Activated T-cell treated with anti-CD3 and anti-CD28 coated beads, Interleukin-2, amount 50 U/mL, for 24 hours (primary cell): ENCODE results near the gene IDI1.
A peak's percentile ranks its signal among the peaks of the same experiment; 100 is the strongest.

Source experiments
- DNase-seq: peaks from one replicate; pipeline ENCODE4 v3.0.0-alpha.2; 2020
- H3K27ac Mint-ChIP-seq: 2 replicates; pipeline ENCODE4 v1.8.0; 2020; ENCODE audit warnings: mild to moderate bottlenecking, mixed read lengths
- H3K27me3 Mint-ChIP-seq: 2 replicates; pipeline ENCODE4 v1.8.0; 2020; ENCODE audit warnings: mixed read lengths
- H3K36me3 Mint-ChIP-seq: 2 replicates; pipeline ENCODE4 v1.8.0; 2020; ENCODE audit warnings: low read depth, mixed read lengths
- H3K4me1 Mint-ChIP-seq: 2 replicates; pipeline ENCODE4 v1.8.0; 2020; ENCODE audit warnings: low read depth, mixed read lengths
- H3K4me3 Mint-ChIP-seq: 2 replicates; pipeline ENCODE4 v1.8.0; 2020; ENCODE audit warnings: mild to moderate bottlenecking, moderate library complexity, mixed read lengths
- H3K9me3 Mint-ChIP-seq: 2 replicates; pipeline ENCODE4 v1.8.0; 2020; ENCODE audit warnings: mixed read lengths

The IDI1 gene

DNA sequence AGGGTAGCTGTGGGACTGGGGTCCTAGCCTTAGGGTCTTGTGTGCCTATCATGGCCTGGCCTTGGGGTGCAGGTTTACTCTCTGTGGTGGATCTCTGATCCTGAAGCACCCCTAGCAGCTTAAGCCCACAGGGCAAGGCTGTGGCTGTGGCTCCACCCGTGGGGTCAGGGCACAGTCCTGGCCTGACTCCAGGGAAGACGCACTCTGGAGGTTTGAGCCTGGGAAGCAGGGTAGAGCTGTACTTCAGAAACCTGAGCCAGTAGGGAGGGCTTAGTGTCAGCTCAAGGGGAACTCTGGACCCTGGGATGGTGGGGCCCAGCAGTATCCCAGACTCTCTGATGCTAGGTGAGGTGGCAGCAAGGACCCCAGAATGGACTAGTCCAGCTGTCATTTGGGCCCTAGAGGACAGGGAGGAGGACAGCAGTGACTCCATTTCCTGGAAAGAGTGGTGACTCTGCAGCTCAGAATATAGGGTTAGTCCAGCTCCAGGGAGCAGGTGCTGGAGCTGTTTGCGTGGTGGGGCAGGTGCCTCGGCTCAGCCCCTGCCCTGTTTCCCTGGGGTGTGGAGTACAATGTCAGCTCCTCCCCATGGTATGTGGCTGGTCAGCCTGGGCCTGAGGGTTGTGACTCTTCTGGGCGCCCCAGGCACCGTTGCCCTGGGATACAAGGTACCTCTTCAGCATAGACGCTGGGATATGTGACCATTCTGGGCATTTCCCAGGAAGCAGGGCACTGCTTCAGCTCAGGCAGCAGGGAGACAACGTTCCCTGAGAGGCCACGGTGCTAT lies 44.8 kb downstream of the IDI1 start:
- no peaks in the 10 kb centered on the region for H3K27me3 Mint-ChIP-seq
- H3K4me3 Mint-ChIP-seq = no peak overlapping the region
- H3K36me3 Mint-ChIP-seq = peaks cover 99% of the 10 kb centered on the region
- no peaks in the 10 kb centered on the region for H3K9me3 Mint-ChIP-seq
- peaks cover 13% of the 10 kb centered on the region for H3K4me1 Mint-ChIP-seq
- no peak for DNase-seq
- no peak overlapping the region for H3K27ac Mint-ChIP-seq

DNA sequence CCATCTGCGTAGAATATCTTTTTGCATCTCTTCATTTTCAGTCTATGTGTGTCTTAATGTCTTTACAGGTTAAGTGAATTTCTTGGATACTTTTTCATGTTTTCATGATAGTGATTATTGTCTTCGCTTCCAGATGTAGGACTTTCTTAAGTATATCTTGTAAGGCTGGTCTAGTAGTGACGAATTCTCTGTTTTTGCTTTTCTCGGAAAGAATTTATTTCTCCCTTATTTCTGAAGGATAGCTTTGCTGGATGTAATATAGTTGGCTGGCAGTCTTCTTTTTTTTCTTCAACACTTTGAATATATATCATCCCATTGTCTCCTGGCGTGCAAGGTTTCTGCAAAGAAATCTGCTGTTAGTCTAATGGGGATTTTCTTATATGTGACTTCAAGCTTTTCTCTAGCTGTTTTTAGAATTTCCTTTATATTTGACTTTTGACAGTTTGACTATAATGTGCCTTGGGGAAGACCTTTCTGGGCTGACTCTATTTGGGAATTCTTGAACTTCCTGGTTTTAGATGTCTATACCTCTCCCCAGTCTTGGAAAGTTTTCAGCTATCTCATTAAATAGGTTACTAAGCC lies 46.4 kb downstream of the IDI1 start:
- DNase-seq = no peak
- Mint-ChIP-seq H3K4me3 (no peak overlapping the region), H3K4me1 (peaks cover 16% of the 10 kb centered on the region), H3K27me3 (no peaks in the 10 kb centered on the region), H3K27ac (no peak overlapping the region), H3K9me3 (no peaks in the 10 kb centered on the region), H3K36me3 (peaks cover 98% of the 10 kb centered on the region)

DNA sequence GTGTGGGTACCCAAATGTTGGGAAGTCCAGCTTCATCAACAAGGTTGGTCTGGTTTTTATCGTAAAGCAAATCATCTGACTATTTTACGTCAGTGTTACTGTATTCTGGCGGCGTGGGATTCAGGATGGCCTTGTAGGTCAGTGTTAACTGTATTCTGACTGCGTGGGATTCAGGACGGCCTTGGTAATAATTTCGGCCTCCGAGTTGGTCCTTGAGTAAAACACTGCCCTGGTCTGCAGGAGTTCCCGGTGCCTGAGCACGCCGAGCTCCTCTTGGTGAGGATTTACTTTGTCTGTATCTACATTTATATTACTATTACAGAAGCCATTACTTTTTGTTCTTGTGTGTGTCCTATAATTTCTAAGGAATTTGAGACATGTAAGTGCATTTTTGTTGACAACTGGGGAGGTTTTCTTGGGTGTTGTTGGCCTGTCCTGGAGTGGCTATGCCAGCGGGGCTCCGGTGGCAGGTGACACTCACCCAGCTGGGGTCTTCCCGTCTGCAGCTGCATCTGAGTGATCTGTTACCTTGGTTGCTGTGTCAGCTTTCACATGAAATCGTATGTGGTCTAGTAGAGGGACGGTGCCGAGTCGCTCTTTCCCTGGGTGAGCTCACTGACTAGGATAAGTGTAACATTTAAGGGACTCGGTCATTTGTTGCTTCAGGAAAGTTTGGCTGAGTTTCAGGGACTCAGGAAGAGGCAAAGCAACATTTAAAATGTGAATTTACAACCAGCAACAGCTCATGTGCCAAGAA lies 51.5 kb downstream of the IDI1 start:
- Mint-ChIP-seq H3K27me3 (no peaks in the 10 kb centered on the region), H3K4me3 (no peak overlapping the region), H3K4me1 (peaks cover 25% of the 10 kb centered on the region), H3K27ac (peak overlapping the region; percentile 19), H3K9me3 (no peaks in the 10 kb centered on the region), H3K36me3 (peaks cover 97% of the 10 kb centered on the region)
- DNase-seq = no peak

DNA sequence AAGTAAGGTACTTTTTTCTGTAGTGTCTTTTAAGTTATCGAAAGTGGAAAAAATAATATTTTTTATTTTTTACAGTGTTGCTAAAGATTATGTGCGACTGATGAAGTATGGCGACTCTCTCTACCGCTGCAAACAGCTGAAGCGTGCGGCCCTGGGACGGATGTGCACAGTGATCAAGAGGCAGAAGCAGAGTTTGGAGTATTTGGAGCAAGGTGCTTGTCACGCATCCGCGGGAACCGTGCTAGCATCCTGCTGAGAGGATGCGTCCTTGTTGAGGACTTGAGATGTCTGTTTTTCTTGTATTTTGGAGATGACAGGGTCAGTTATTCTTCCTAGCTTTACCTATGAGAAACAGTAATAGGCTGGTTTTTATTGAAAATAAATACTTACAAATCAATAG lies 52.9 kb downstream of the IDI1 start:
- H3K27ac Mint-ChIP-seq = no peak overlapping the region
- peaks cover 94% of the 10 kb centered on the region for H3K36me3 Mint-ChIP-seq
- H3K9me3 Mint-ChIP-seq = no peaks in the 10 kb centered on the region

DNA sequence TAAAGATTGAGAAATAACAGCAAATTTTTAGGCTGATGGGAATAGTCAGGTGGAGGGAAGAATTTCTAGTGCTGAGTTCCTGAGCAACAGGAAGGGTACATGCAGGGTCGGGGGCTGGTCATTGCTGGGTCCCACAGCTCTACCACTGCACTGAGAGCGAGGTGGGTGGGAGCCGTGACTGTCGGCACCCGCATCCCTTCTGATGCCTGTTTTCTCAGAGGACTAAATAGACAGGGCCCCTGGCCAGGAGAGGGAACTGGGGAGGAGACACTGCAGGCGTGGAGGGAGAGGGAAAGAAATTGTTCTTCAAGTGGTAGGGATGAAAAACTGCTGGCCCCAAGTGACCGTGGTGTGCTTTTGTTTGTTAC lies 53.4 kb downstream of the IDI1 start:
- H3K27me3 Mint-ChIP-seq = no peaks in the 10 kb centered on the region
- peaks cover 24% of the 10 kb centered on the region for H3K4me1 Mint-ChIP-seq
- H3K9me3 Mint-ChIP-seq = no peaks in the 10 kb centered on the region
- H3K27ac Mint-ChIP-seq = peak overlapping the region; percentile 20
- DNase-seq = no peak
- no peak overlapping the region for H3K4me3 Mint-ChIP-seq
- H3K36me3 Mint-ChIP-seq = peaks cover 94% of the 10 kb centered on the region

More for the DNA sequence above, 52.9 kb downstream of the IDI1 start:
- no peak for DNase-seq
- peaks cover 22% of the 10 kb centered on the region for H3K4me1 Mint-ChIP-seq
- H3K4me3 Mint-ChIP-seq = no peak overlapping the region
- no peaks in the 10 kb centered on the region for H3K27me3 Mint-ChIP-seq

DNA sequence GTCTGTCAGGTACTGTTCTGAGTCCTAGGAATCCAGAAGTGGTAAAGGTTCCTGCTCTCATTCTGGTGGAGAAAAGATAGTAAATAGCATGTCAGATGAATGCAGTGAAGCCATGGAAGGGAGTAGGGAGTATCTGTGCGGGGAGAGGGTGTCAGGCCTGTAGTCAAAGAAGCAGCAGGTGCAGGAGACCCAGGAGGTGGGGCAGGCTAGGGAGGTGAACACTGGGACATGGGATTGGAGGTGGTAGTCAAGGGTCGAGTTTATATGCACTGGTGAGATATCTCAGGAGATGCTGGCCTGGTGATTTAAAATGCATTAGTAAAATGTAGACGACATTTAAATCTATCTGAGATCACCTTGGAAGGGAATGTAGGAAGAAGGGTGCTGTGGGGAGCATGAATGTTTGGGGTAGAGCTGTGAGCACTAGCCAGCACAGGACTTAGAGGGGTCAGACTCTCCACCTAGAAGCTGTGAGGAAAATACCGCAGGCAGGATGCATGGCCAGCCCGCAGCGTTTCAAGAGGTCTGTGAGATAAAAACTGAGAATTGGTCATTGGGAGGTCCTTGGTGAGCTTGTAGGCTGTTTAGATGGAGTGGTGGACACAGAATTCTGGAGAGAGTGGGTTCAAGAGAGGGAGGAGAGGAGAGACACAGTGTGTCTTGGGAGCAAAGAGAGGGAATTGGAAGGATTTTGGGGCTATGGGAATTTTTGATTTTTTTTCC lies 53.9 kb downstream of the IDI1 start:
- Mint-ChIP-seq H3K27ac (peak overlapping the region; percentile 20), H3K27me3 (no peaks in the 10 kb centered on the region), H3K36me3 (peaks cover 94% of the 10 kb centered on the region), H3K9me3 (no peaks in the 10 kb centered on the region), H3K4me1 (peaks cover 28% of the 10 kb centered on the region), H3K4me3 (no peak overlapping the region)
- DNase-seq = no peak

DNA sequence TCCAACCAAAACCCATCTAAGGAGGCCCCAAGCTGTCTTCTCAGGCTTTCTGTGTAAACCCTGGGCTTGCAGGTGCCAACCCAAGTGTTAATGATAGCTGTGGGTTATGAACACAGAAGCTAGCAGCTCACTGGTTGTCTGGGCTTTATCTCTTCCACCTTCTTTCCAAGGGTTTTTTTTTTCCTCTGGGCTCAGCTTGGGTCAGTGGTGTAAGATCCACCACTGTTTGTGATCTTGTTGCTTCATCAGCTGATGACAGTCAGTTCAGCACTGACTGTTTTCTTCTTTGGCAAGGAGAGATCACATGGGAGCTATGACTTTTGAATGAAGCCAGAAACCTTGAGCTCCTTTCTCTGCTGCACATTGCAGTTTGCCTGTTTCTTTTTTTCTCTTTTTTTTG lies 56.0 kb downstream of the IDI1 start:
- Mint-ChIP-seq H3K27ac (peak overlapping the region; percentile 39), H3K9me3 (no peaks in the 10 kb centered on the region), H3K4me1 (peaks cover 40% of the 10 kb centered on the region), H3K36me3 (peaks cover 94% of the 10 kb centered on the region), H3K27me3 (no peaks in the 10 kb centered on the region), H3K4me3 (no peak overlapping the region)
- no peak for DNase-seq

DNA sequence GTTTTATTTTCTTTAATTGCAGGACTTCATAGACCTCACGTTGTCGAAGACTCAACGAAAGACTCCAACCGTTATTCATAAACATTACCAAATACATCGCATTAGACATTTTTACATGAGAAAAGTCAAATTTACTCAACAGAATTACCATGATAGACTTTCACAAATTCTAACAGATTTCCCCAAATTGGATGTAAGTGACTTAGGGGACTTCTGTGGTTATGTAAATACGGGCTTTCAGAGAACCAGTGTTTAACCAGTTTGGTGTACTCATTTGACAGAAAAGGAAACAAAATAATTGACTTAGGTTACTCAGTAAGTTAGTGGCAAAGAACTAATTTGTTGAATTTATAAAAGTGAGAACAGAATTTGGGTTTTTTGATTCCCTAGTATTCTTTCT lies 56.5 kb downstream of the IDI1 start:
- no peak overlapping the region for H3K4me3 Mint-ChIP-seq
- DNase-seq = no peak

DNA sequence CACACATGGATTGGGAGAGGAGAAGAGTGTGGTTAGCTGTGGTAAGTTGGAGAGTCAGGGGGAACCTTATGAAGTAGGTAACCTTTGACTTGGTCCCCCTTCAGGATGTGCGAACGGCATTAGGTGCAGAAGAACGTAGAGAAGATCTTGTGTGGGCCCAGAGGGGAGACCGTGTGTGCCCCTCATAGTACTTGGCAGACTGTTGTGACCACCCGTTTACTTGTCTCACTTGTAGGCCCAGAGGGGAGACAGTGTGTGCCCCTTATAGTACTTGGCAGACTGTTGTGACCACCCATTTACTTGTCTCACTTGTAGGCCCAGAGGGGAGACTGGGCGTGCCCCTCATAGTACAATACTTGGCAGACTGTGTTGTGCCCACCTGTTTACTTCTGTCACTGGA lies 58.1 kb downstream of the IDI1 start:
- H3K9me3 Mint-ChIP-seq = no peaks in the 10 kb centered on the region
- peak overlapping the region; percentile 99 for H3K27ac Mint-ChIP-seq
- H3K36me3 Mint-ChIP-seq = peaks cover 76% of the 10 kb centered on the region
- no peaks in the 10 kb centered on the region for H3K27me3 Mint-ChIP-seq
- H3K4me3 Mint-ChIP-seq = peak overlapping the region; percentile 97
- DNase-seq = no peak
- H3K4me1 Mint-ChIP-seq = peaks cover 52% of the 10 kb centered on the region

More for the DNA sequence above, 56.5 kb downstream of the IDI1 start:
- H3K27me3 Mint-ChIP-seq = no peaks in the 10 kb centered on the region
- peaks cover 91% of the 10 kb centered on the region for H3K36me3 Mint-ChIP-seq
- no peaks in the 10 kb centered on the region for H3K9me3 Mint-ChIP-seq
- H3K27ac Mint-ChIP-seq = peak overlapping the region; percentile 39
- peaks cover 39% of the 10 kb centered on the region for H3K4me1 Mint-ChIP-seq
